IMR-90 (cell line): ENCODE measurements around the gene IFNLR1.

Source experiments
- CEBPB ChIP-seq: IDR thresholded peaks from 2 replicates; pipeline ENCODE4 v1.6.1; 2012; ENCODE audit warnings: low read depth, low read length, improper control_type of control experiment
- TF ChIP-seq, protein P1 (sequence below): conservative IDR thresholded peaks from 2 replicates; pipeline ENCODE4 v1.5.1; 2012; ENCODE audit warnings: mild to moderate bottlenecking, low read depth, low read length, improper control_type of control experiment

DNA sequence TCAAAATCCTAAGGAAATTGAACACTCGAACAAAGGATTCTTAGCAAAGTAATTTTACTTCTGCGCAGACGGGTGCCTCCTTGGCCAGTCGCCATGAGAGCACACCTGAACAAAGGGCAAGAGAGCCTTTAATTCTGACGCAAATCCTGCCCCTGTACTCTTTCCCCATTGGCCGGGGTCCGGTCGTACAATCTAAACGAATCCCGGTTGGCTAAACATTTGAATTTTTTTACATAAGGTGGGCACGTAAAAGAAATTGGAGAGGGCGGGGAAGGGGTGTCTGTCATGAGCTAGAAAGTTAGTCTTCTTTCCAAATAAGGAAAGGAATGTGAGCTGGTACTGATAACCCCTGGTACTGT, 35.9 kb downstream of the IFNLR1 start:
- no peak for TF ChIP-seq CEBPB
- TF ChIP-seq, protein P1, sequence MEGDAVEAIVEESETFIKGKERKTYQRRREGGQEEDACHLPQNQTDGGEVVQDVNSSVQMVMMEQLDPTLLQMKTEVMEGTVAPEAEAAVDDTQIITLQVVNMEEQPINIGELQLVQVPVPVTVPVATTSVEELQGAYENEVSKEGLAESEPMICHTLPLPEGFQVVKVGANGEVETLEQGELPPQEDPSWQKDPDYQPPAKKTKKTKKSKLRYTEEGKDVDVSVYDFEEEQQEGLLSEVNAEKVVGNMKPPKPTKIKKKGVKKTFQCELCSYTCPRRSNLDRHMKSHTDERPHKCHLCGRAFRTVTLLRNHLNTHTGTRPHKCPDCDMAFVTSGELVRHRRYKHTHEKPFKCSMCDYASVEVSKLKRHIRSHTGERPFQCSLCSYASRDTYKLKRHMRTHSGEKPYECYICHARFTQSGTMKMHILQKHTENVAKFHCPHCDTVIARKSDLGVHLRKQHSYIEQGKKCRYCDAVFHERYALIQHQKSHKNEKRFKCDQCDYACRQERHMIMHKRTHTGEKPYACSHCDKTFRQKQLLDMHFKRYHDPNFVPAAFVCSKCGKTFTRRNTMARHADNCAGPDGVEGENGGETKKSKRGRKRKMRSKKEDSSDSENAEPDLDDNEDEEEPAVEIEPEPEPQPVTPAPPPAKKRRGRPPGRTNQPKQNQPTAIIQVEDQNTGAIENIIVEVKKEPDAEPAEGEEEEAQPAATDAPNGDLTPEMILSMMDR, result no peak
